Vagina (tissue), 2 donors: ENCODE measurements around the gene RAD1. TPM values are rescaled to one million over a fixed set of nuclear protein-coding genes. Genes with fewer than 3 reads are reported as not detected.

ENCODE experiments used
- DNase-seq, 2 donors: peaks; one replicate each; pipeline ENCODE4 v3.0.0-alpha.2; 2017; ENCODE audit errors: extremely low spot score in 2 of 2
- H3K27ac ChIP-seq: fragments of 200-600 bp; sonication (generic); one replicate; pipeline ENCODE4 v1.5.1; 2019
- H3K27me3 ChIP-seq: fragments of 200-600 bp; sonication (generic); one replicate; pipeline ENCODE4 v1.5.1; 2019
- H3K36me3 ChIP-seq, 2 donors: fragments of 200-600 bp; sonication (generic); one replicate each; pipeline ENCODE4 v1.5.1; 2017 to 2019
- H3K4me1 ChIP-seq: fragments of 200-600 bp; sonication (generic); one replicate; pipeline ENCODE4 v1.5.1; 2019
- H3K4me3 ChIP-seq, 2 donors: fragments of 200-600 bp; sonication (generic); 1 replicate in 1 of 2; 2 replicates in 1 of 2; pipeline ENCODE4 v1.5.1; 2016 to 2019
- H3K9me3 ChIP-seq: fragments of 200-600 bp; sonication (generic); one replicate; pipeline ENCODE4 v1.5.1; 2019
- POLR2A ChIP-seq, 2 donors: fragments of 450-650 bp; IDR thresholded peaks; one replicate each; pipeline ENCODE4 v1.6.1; 2017; ENCODE audit warnings: antibody characterized with exemption in 2 of 2, mild to moderate bottlenecking in 2 of 2, moderate library complexity in 2 of 2
- POLR2AphosphoS5 ChIP-seq, 2 donors: sonication (generic); formaldehyde crosslinking; IDR thresholded peaks; one replicate each; pipeline ENCODE4 v1.9.0; 2017; ENCODE audit warnings: antibody characterized with exemption in 2 of 2, mild to moderate bottlenecking in 2 of 2, low read depth in 1 of 2; ENCODE audit not compliant: insufficient read depth in 1 of 2
- intact Hi-C: fragments of 100-400 bp; cut with DNase I; formaldehyde crosslinking; loops from one replicate; pipeline ENCODE4 v1.15.1; 2023
- total RNA-seq: library from RNA; depleted of rRNA; stranded (reverse); fragments of >200 nt; gene quantifications from one replicate; pipeline ENCODE4 v1.2.3, GENCODE V29; 2016
- TF ChIP-seq, protein P1 (sequence below), 3 experiments: fragments of 450-650 bp in 2 of 3; fragments of 200-600 bp in 1 of 3; sonication (generic) in 1 of 3; IDR thresholded peaks; one replicate each; pipeline ENCODE4 v1.5.1; 2017 to 2019; ENCODE audit warnings: antibody characterized with exemption in 3 of 3, mild to moderate bottlenecking in 2 of 3, moderate library complexity in 2 of 3

The RAD1 gene
- total RNA-seq, 1 donor from 2014 or later: 27.7 TPM

DNA sequence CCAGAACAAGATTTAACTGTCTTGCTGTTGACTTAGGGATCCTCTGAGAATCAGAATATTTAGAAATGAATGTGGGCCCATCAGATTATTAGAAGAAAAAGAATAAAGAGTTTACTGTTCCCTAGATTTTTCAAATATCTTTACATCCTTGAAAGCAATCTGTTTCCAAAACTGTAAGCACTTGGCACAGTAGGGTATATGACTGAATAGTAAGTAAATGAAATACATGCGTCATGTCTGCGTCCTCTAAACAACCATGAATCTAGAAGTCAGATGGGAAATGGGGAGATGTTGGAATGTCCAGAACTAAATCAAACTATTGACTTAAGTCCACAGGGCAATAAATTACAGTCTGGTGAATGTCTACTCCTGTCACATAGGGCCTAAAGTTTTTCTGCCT, 50.2 kb downstream of the RAD1 start:
- TF ChIP-seq POLR2AphosphoS5 (IDR thresholded peaks at IDR 0.05; ENCODE audit: insufficient read depth in 1 of 2, low read depth in 1 of 2): no peak
- TF ChIP-seq, protein P1, sequence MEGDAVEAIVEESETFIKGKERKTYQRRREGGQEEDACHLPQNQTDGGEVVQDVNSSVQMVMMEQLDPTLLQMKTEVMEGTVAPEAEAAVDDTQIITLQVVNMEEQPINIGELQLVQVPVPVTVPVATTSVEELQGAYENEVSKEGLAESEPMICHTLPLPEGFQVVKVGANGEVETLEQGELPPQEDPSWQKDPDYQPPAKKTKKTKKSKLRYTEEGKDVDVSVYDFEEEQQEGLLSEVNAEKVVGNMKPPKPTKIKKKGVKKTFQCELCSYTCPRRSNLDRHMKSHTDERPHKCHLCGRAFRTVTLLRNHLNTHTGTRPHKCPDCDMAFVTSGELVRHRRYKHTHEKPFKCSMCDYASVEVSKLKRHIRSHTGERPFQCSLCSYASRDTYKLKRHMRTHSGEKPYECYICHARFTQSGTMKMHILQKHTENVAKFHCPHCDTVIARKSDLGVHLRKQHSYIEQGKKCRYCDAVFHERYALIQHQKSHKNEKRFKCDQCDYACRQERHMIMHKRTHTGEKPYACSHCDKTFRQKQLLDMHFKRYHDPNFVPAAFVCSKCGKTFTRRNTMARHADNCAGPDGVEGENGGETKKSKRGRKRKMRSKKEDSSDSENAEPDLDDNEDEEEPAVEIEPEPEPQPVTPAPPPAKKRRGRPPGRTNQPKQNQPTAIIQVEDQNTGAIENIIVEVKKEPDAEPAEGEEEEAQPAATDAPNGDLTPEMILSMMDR (IDR thresholded peaks at IDR 0.05): no peak
- intact Hi-C loops: no loop called here
- DNase-seq: no peak

DNA sequence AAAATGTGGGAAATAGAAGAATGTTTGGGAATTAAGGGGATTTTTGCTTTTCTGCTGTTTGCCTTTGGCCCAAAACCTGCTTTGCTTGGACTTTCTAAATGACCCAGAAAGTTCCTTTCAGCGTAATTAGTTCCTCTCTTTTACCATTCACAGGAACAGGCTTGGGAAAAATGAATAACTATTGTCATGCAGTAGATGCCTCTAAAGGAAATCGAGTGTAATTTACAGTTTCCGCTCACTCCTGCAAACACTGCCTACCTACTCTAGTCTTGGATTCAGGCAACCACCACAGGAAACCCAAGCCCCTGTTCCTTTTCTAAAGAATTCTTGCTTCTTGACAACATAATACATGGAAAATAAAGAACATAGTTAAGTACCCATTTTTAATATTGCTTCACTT, 51.4 kb downstream of the RAD1 start:
- Histone ChIP-seq H3K9me3 (no peaks in the 10 kb centered on the region), H3K27me3 (no peaks in the 10 kb centered on the region), H3K36me3 (no peaks in the 10 kb centered on the region), H3K4me1 (peaks cover 6% of the 10 kb centered on the region), H3K4me3 (no peak overlapping the region), H3K27ac (no peak overlapping the region)
- DNase-seq: no peak
- TF ChIP-seq, protein P1 (IDR thresholded peaks at IDR 0.05): no peak
- TF ChIP-seq POLR2AphosphoS5 (IDR thresholded peaks at IDR 0.05; ENCODE audit: insufficient read depth in 1 of 2, low read depth in 1 of 2) (no peak), POLR2A (IDR thresholded peaks at IDR 0.05) (no peak)
- intact Hi-C loops: no loop called here

More for the DNA sequence above, 50.2 kb downstream of the RAD1 start:
- Histone ChIP-seq H3K4me1 (peaks cover 6% of the 10 kb centered on the region), H3K27me3 (no peaks in the 10 kb centered on the region), H3K36me3 (no peaks in the 10 kb centered on the region), H3K9me3 (no peaks in the 10 kb centered on the region), H3K4me3 (no peak overlapping the region), H3K27ac (no peak overlapping the region)

DNA sequence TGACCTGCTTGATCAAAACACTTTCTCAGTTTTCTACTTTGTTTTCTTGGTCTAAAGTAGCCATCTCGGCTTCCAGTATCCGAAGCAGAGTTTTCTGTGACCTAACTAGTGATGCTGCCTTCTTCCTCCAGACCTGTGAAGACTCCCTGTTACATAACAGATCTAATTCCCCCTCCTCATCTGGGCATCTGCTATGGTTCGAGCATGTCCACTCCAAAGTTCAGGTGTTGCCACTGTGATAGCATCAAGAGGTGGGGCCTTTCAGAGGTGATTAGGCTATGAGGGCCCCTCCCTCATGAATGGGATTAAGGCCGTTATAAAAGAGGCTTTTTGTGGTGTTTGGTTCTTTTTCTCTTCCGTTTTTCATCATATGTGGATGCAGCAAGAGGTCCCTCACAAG, 56.1 kb downstream of the RAD1 start:
- H3K27me3 ChIP-seq: no peaks in the 10 kb centered on the region
- intact Hi-C loops: no loop called here
- DNase-seq: no peak
- no peaks in the 10 kb centered on the region for H3K36me3 ChIP-seq
- H3K9me3 ChIP-seq: no peaks in the 10 kb centered on the region
- peaks cover 6% of the 10 kb centered on the region for H3K4me1 ChIP-seq
- no peak overlapping the region for H3K27ac ChIP-seq
- H3K4me3 ChIP-seq: no peak overlapping the region
- TF ChIP-seq, protein P1 (IDR thresholded peaks at IDR 0.05): no peak
- TF ChIP-seq POLR2AphosphoS5 (IDR thresholded peaks at IDR 0.05; ENCODE audit: insufficient read depth in 1 of 2, low read depth in 1 of 2) (no peak), POLR2A (IDR thresholded peaks at IDR 0.05) (no peak)

DNA sequence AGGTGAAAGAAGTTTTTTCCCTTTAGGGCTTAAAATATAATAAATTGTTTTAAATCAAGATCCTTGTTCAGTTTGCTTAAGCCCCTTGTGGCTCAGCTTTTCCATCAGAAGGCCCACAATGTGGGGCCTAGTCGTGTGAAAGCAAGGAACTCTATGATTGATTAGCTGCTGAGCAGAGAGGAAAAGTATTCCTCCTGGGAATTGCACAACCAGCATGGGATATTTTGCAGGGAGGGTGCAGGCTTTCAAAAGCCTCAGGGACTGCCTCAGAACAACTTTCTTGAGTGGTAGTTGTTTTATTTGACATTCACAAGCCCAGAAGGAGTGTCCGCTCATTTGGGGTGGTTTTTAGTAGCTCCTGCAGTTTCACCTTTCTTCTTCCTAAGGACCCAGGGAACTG, 56.5 kb downstream of the RAD1 start:
- intact Hi-C loops: no loop called here
- Histone ChIP-seq H3K27me3 (no peaks in the 10 kb centered on the region), H3K9me3 (no peaks in the 10 kb centered on the region), H3K4me3 (no peak overlapping the region), H3K27ac (no peak overlapping the region), H3K36me3 (no peaks in the 10 kb centered on the region), H3K4me1 (peaks cover 6% of the 10 kb centered on the region)
- TF ChIP-seq, protein P1 (IDR thresholded peaks at IDR 0.05): no peak
- no peak for TF ChIP-seq POLR2A (IDR thresholded peaks at IDR 0.05)
- no peak for TF ChIP-seq POLR2AphosphoS5 (IDR thresholded peaks at IDR 0.05; ENCODE audit: insufficient read depth in 1 of 2, low read depth in 1 of 2)
- DNase-seq: no peak

DNA sequence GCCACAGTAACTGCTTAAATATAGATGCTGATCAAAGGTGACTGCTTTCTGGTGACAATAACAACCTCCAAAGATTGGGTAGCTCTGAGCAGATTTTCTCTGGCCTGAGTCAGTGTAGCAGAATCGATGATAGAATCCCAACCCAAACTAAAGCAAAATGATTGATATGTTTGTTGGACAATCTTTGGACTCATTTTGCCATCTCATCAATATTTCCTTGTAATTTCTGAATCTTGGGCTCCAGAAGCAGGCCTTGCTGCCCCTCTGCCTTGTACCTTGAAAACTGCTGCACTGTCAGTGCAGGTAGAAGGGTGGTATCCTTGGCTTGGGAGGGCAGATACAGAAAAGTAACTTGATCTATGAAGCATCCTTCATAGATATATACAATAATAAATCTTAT, 57.4 kb downstream of the RAD1 start:
- no peak overlapping the region for H3K27ac ChIP-seq
- no peaks in the 10 kb centered on the region for H3K9me3 ChIP-seq
- H3K36me3 ChIP-seq: no peaks in the 10 kb centered on the region
- H3K27me3 ChIP-seq: no peaks in the 10 kb centered on the region
- no peak for DNase-seq
- H3K4me3 ChIP-seq: no peak overlapping the region
- intact Hi-C loops: no loop called here
- TF ChIP-seq POLR2A (IDR thresholded peaks at IDR 0.05) (no peak), POLR2AphosphoS5 (IDR thresholded peaks at IDR 0.05; ENCODE audit: insufficient read depth in 1 of 2, low read depth in 1 of 2) (no peak)
- TF ChIP-seq, protein P1 (IDR thresholded peaks at IDR 0.05): no peak
- no peaks in the 10 kb centered on the region for H3K4me1 ChIP-seq
